CD4-positive, alpha-beta T cell treated with Interleukin-4 for 1 hour (primary cell): ENCODE data around the gene SLC39A10.
A peak's percentile ranks its signal among the peaks of the same experiment; 100 is the strongest.
"Not testable (repeated sequence)": the region's sequence is repeated elsewhere in the genome, so short reads cannot be mapped to it uniquely, and the experiment has no call there.

Experiments used
- DNase-seq, 2 donors: peaks; one replicate each; pipeline ENCODE4 v3.0.0-alpha.2; 2020 to 2022

SLC39A10 gene

GRCh38 chr2:195656859-195657633, at the start of gene SLC39A10:
TSS of gene SLC39A10 (plus strand) at chr2:195657226. CDS start at chr2:195680043, 22,817 bp downstream.
- peak; percentile 98 to 99 for DNase-seq

- no peak for DNase-seq
Measured at GRCh38 chr2:195608768-195609454, 48.1 kb upstream of the SLC39A10 start.

- no peak for DNase-seq
Measured at GRCh38 chr2:195610717-195611116, 46.3 kb upstream of the SLC39A10 start.

- no peak for DNase-seq
Measured at GRCh38 chr2:195612611-195613495, 44.2 kb upstream of the SLC39A10 start.

GRCh38 chr2:195613922-195614321, 43.1 kb upstream of the SLC39A10 start:
- DNase-seq, result no peak

- no peak for DNase-seq
Measured at GRCh38 chr2:195619590-195619989, 37.4 kb upstream of the SLC39A10 start.

- no peak for DNase-seq
Measured at GRCh38 chr2:195620501-195620900, 36.5 kb upstream of the SLC39A10 start.

GRCh38 chr2:195622966-195623365, 34.1 kb upstream of the SLC39A10 start:
- DNase-seq, result no peak

GRCh38 chr2:195626507-195626906, 30.5 kb upstream of the SLC39A10 start:
- DNase-seq, result no peak

- DNase-seq, result no peak
Measured at GRCh38 chr2:195628666-195629065, 28.4 kb upstream of the SLC39A10 start.

GRCh38 chr2:195632856-195633572, 24.0 kb upstream of the SLC39A10 start:
- no peak for DNase-seq

- DNase-seq, result no peak
Measured at GRCh38 chr2:195633573-195633870, 23.5 kb upstream of the SLC39A10 start.

- no peak for DNase-seq
Measured at GRCh38 chr2:195633974-195634373, 23.1 kb upstream of the SLC39A10 start.

- no peak for DNase-seq
Measured at GRCh38 chr2:195636890-195637289, 20.1 kb upstream of the SLC39A10 start.

GRCh38 chr2:195638750-195639149, 18.3 kb upstream of the SLC39A10 start:
- DNase-seq, result no peak

- DNase-seq, result no peak
Measured at GRCh38 chr2:195639238-195639858, 17.7 kb upstream of the SLC39A10 start.

- DNase-seq, result no peak
Measured at GRCh38 chr2:195639959-195640358, 17.1 kb upstream of the SLC39A10 start.

GRCh38 chr2:195642027-195642678, 14.9 kb upstream of the SLC39A10 start:
- no peak for DNase-seq

GRCh38 chr2:195642679-195643068, 14.4 kb upstream of the SLC39A10 start:
- DNase-seq, result no peak

GRCh38 chr2:195644708-195645107, 12.3 kb upstream of the SLC39A10 start:
- not testable (repeated sequence) for DNase-seq

- no peak for DNase-seq
Measured at GRCh38 chr2:195645413-195645812, 11.6 kb upstream of the SLC39A10 start.

GRCh38 chr2:195646424-195646823, 10.6 kb upstream of the SLC39A10 start:
- no peak for DNase-seq
